WTC11 (cell line): Measurements from ENCODE around the gene MSANTD2. TPM values are rescaled to one million over a fixed set of nuclear protein-coding genes. Genes with fewer than 3 reads are reported as not detected.
A peak's percentile ranks its signal among the peaks of the same experiment; 100 is the strongest.

ENCODE experiments used
- ATAC-seq: fragments of 200-7000 bp; cut with Tn5 transposase; 2 replicates; pipeline ENCODE4 v1.10.0; 2021; ENCODE audit warnings: mild to moderate bottlenecking, moderate library complexity
- CTCF ChIA-PET: fragments of 300-600 bp; sonication (Branson Sonifier 250); formaldehyde crosslinking; loops from one replicate; lab custom pipeline; 2021; ENCODE audit warnings: antibody characterized with exemption; lab: Charles Lee
- POLR2A ChIA-PET: fragments of 350-600 bp; sonication (Branson Sonifier 250); formaldehyde crosslinking; loops from one replicate; lab custom pipeline; 2021; ENCODE audit warnings: antibody characterized with exemption; lab: Charles Lee
- DNase-seq: peaks from one replicate; pipeline ENCODE4 v3.0.0; 2021; ENCODE audit warnings: low spot score
- H3K27ac Mint-ChIP-seq: 2 replicates; pipeline ENCODE4 v1.8.0; 2021; ENCODE audit warnings: mixed read lengths
- H3K27me3 Mint-ChIP-seq: 2 replicates; pipeline ENCODE4 v1.8.0; 2021; ENCODE audit warnings: low read depth, mild to moderate bottlenecking, moderate library complexity, mixed read lengths
- H3K36me3 Mint-ChIP-seq: 2 replicates; pipeline ENCODE4 v1.8.0; 2021; ENCODE audit warnings: mixed read lengths
- H3K4me1 Mint-ChIP-seq: 2 replicates; pipeline ENCODE4 v1.8.0; 2022; ENCODE audit warnings: mixed read lengths
- H3K4me3 Mint-ChIP-seq: 2 replicates; pipeline ENCODE4 v1.8.0; 2021; ENCODE audit warnings: mild to moderate bottlenecking, moderate library complexity, mixed read lengths
- H3K9me3 Mint-ChIP-seq: 2 replicates; pipeline ENCODE4 v1.8.0; 2021; ENCODE audit warnings: mixed read lengths
- FOXJ3 ChIP-seq: sonication (generic); formaldehyde crosslinking; IDR thresholded peaks from 2 replicates; pipeline ENCODE4 v1.9.0; 2021; ENCODE audit warnings: missing genetic modification reagents, mild to moderate bottlenecking, borderline replicate concordance
- GABPB1 ChIP-seq: sonication (generic); formaldehyde crosslinking; IDR thresholded peaks from 2 replicates; pipeline ENCODE4 v1.8.1; 2023; ENCODE audit warnings: mild to moderate bottlenecking, missing genetic modification reagents
- JUN ChIP-seq: sonication (generic); formaldehyde crosslinking; IDR thresholded peaks from 2 replicates; pipeline ENCODE4 v1.8.0; 2023; ENCODE audit warnings: mild to moderate bottlenecking, missing genetic modification reagents
- RELA ChIP-seq: sonication (generic); formaldehyde crosslinking; IDR thresholded peaks from 2 replicates; pipeline ENCODE4 v1.8.1; 2022; ENCODE audit warnings: missing genetic modification reagents, mild to moderate bottlenecking, borderline replicate concordance
- SP1 ChIP-seq: sonication (generic); formaldehyde crosslinking; conservative IDR thresholded peaks from 2 replicates; pipeline ENCODE4 v1.8.1; 2022; ENCODE audit warnings: missing genetic modification reagents
- TCF7 ChIP-seq: sonication (generic); formaldehyde crosslinking; IDR thresholded peaks from 2 replicates; pipeline ENCODE4 v1.8.0; 2022; ENCODE audit warnings: mild to moderate bottlenecking, low read depth, missing genetic modification reagents, moderate library complexity
- TEAD4 ChIP-seq: sonication (generic); formaldehyde crosslinking; IDR thresholded peaks from 2 replicates; pipeline ENCODE4 v1.8.0; 2022; ENCODE audit warnings: mild to moderate bottlenecking, missing genetic modification reagents
- ZNF121 ChIP-seq: sonication (generic); formaldehyde crosslinking; IDR thresholded peaks from 2 replicates; pipeline ENCODE4 v1.8.0; 2023; ENCODE audit warnings: missing genetic modification reagents
- ZNF219 ChIP-seq: sonication (generic); formaldehyde crosslinking; IDR thresholded peaks from 2 replicates; pipeline ENCODE4 v1.8.0; 2023; ENCODE audit warnings: missing genetic modification reagents, mild to moderate bottlenecking, borderline replicate concordance
- total RNA-seq: library from RNA; stranded (reverse); gene quantifications from 3 replicates; pipeline ENCODE4 v1.2.3, GENCODE V29; 2021
- TF ChIP-seq, protein P1 (sequence below): sonication (generic); formaldehyde crosslinking; IDR thresholded peaks from 2 replicates; pipeline ENCODE4 v1.8.1; 2022; ENCODE audit warnings: mild to moderate bottlenecking, moderate library complexity, missing genetic modification reagents
- TF ChIP-seq, protein P2 (sequence below): sonication (generic); formaldehyde crosslinking; IDR thresholded peaks from 2 replicates; pipeline ENCODE4 v1.8.0; 2022; ENCODE audit warnings: mild to moderate bottlenecking, missing genetic modification reagents
- TF ChIP-seq, protein P3 (sequence below): fragments of 250-450 bp; sonication (Bioruptor Pico); IDR thresholded peaks from 2 replicates; pipeline ENCODE4 v1.9.0; 2021; ENCODE audit warnings: moderate library complexity, mild to moderate bottlenecking, inconsistent platforms, borderline replicate concordance
- TF ChIP-seq, protein P4 (sequence below): sonication (generic); formaldehyde crosslinking; IDR thresholded peaks from 2 replicates; pipeline ENCODE4 v1.8.1; 2022; ENCODE audit warnings: missing genetic modification reagents, borderline replicate concordance
- TF ChIP-seq, protein P5 (sequence below): sonication (generic); formaldehyde crosslinking; IDR thresholded peaks from 2 replicates; pipeline ENCODE4 v1.8.0; 2022; ENCODE audit warnings: missing genetic modification reagents
- TF ChIP-seq, protein P6 (sequence below): sonication (generic); formaldehyde crosslinking; IDR thresholded peaks from 2 replicates; pipeline ENCODE4 v1.8.1; 2023; ENCODE audit warnings: mild to moderate bottlenecking, missing genetic modification reagents, borderline replicate concordance
- TF ChIP-seq, protein P7 (sequence below): fragments of 250-450 bp; sonication (Bioruptor Pico); IDR thresholded peaks from 2 replicates; pipeline ENCODE4 v2.1.2; 2022; ENCODE audit warnings: mild to moderate bottlenecking, moderate library complexity

MSANTD2 gene
- total RNA-seq, 1 experiment from 2014 or later: 17.5 TPM

DNA sequence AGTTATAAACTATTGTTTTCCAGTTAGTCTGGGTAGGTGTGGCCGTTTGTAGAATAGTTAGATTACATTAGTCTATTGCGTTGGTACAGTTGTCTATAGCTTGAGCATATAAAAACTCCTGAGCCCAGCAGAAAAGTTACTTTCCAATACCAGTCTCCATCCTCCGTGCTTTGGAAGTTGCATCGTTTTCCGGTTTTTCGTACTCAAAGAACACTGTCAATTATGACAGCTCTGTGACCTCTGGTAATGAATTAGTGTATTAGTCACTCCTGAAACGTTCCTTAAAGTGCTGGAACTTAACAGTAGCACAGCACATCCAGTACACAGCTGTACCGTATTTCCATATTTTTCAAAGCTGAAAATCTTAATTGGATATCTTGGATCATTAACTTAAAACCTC is 808 bp upstream of the MSANTD2 start (continued):
- TF ChIP-seq TCF7 (CRISPR knock-in tag) (no peak), GABPB1 (no peak), SP1 (CRISPR knock-in tag) (no peak)
- TF ChIP-seq, protein P1, sequence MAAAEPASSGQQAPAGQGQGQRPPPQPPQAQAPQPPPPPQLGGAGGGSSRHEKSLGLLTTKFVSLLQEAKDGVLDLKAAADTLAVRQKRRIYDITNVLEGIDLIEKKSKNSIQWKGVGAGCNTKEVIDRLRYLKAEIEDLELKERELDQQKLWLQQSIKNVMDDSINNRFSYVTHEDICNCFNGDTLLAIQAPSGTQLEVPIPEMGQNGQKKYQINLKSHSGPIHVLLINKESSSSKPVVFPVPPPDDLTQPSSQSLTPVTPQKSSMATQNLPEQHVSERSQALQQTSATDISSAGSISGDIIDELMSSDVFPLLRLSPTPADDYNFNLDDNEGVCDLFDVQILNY (CRISPR knock-in tag): no peak

DNA sequence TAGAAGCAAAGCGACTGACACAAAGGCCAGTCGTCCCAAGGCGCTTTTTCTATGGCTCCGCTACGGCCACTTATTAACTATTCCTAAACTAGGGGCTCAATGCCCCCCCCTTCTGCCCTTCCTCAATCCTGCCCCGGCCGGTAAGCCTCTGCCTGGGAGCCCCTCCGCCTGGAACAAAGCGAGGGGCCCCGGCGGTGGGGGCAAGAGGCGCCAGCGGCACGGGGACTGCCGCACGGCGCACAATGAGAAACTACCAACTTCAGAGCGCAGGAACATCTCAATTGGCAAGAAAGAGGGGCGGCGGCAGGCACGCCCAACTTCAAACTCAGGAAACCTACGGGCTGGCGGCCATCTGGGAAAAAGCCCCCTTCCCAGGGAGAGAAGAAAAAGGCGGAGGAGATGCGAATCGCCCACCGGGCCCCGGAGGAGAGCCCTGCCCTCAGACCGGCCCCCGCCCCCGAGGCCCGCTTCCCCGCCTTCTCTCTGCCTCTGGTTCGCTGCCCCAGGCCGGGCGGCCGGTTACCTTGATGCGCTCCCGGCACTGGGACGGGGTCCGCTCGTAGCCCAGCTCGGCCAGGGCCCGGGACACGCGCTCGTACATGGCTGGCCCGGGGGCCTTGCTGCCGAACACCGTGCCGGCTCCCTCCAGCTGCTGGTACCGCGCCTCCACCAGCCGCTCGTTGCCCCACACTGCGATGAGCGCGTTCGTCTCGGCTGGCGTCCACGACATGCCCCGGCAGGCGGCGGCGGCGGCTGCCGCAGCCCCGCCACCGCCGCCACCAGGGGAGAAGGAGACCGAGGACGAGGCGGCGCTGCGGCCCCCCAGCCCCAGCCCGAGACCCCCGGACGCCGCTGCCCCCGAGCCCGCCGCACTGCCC is 619 bp downstream of the MSANTD2 start:
- Mint-ChIP-seq H3K9me3 (no peaks in the 10 kb centered on the region), H3K36me3 (no peaks in the 10 kb centered on the region), H3K27ac (peak overlapping the region; percentile 54), H3K4me1 (peaks cover 38% of the 10 kb centered on the region), H3K4me3 (peak overlapping the region; percentile 88), H3K27me3 (no peaks in the 10 kb centered on the region; the same call in 1 of the 2 replicates)
- ATAC-seq (peak; percentile 37), DNase-seq (peak; percentile 49)
- ChIA-PET CTCF (interaction anchor here (0.7 to 5.9 kb wide), 14 partner anchors 14 to 130 kb away, joined by 3 to 32 read pairs (median 6); partner anchors contain the start of genes ESAM and ROBO3), POLR2A (interaction anchor here (1.3 to 1.6 kb wide), 2 partner anchors 41 to 53 kb away, joined by 6 read pairs; no protein-coding TSS in a partner anchor)
- peak; percentile 7; the same call in 1 of the 2 replicates for TF ChIP-seq JUN
- no peak for TF ChIP-seq ZNF219 (CRISPR knock-in tag)
- TF ChIP-seq TEAD4 (CRISPR knock-in tag): no peak
- TF ChIP-seq RELA (CRISPR knock-in tag): no peak
- no peak for TF ChIP-seq FOXJ3 (CRISPR knock-in tag)
- TF ChIP-seq, protein P2, sequence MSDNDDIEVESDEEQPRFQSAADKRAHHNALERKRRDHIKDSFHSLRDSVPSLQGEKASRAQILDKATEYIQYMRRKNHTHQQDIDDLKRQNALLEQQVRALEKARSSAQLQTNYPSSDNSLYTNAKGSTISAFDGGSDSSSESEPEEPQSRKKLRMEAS (CRISPR knock-in tag): no peak
- TF ChIP-seq, protein P3, sequence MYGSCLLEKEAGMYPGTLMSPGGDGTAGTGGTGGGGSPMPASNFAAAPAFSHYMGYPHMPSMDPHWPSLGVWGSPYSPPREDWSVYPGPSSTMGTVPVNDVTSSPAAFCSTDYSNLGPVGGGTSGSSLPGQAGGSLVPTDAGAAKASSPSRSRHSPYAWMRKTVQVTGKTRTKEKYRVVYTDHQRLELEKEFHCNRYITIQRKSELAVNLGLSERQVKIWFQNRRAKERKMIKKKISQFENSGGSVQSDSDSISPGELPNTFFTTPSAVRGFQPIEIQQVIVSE (CRISPR knock-in tag): no peak
- TF ChIP-seq, protein P4, sequence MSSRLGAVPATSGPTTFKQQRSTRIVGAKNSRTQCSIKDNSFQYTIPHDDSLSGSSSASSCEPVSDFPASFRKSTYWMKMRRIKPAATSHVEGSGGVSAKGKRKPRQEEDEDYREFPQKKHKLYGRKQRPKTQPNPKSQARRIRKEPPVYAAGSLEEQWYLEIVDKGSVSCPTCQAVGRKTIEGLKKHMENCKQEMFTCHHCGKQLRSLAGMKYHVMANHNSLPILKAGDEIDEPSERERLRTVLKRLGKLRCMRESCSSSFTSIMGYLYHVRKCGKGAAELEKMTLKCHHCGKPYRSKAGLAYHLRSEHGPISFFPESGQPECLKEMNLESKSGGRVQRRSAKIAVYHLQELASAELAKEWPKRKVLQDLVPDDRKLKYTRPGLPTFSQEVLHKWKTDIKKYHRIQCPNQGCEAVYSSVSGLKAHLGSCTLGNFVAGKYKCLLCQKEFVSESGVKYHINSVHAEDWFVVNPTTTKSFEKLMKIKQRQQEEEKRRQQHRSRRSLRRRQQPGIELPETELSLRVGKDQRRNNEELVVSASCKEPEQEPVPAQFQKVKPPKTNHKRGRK (CRISPR knock-in tag): 0 out of 2 replicates have a peak, but pooled peaks have one; percentile 29
- TF ChIP-seq, protein P5, sequence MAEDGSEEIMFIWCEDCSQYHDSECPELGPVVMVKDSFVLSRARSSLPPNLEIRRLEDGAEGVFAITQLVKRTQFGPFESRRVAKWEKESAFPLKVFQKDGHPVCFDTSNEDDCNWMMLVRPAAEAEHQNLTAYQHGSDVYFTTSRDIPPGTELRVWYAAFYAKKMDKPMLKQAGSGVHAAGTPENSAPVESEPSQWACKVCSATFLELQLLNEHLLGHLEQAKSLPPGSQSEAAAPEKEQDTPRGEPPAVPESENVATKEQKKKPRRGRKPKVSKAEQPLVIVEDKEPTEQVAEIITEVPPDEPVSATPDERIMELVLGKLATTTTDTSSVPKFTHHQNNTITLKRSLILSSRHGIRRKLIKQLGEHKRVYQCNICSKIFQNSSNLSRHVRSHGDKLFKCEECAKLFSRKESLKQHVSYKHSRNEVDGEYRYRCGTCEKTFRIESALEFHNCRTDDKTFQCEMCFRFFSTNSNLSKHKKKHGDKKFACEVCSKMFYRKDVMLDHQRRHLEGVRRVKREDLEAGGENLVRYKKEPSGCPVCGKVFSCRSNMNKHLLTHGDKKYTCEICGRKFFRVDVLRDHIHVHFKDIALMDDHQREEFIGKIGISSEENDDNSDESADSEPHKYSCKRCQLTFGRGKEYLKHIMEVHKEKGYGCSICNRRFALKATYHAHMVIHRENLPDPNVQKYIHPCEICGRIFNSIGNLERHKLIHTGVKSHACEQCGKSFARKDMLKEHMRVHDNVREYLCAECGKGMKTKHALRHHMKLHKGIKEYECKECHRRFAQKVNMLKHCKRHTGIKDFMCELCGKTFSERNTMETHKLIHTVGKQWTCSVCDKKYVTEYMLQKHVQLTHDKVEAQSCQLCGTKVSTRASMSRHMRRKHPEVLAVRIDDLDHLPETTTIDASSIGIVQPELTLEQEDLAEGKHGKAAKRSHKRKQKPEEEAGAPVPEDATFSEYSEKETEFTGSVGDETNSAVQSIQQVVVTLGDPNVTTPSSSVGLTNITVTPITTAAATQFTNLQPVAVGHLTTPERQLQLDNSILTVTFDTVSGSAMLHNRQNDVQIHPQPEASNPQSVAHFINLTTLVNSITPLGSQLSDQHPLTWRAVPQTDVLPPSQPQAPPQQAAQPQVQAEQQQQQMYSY (CRISPR knock-in tag): peak; percentile 58; the same call in 1 of the 2 replicates
- TF ChIP-seq, protein P6, sequence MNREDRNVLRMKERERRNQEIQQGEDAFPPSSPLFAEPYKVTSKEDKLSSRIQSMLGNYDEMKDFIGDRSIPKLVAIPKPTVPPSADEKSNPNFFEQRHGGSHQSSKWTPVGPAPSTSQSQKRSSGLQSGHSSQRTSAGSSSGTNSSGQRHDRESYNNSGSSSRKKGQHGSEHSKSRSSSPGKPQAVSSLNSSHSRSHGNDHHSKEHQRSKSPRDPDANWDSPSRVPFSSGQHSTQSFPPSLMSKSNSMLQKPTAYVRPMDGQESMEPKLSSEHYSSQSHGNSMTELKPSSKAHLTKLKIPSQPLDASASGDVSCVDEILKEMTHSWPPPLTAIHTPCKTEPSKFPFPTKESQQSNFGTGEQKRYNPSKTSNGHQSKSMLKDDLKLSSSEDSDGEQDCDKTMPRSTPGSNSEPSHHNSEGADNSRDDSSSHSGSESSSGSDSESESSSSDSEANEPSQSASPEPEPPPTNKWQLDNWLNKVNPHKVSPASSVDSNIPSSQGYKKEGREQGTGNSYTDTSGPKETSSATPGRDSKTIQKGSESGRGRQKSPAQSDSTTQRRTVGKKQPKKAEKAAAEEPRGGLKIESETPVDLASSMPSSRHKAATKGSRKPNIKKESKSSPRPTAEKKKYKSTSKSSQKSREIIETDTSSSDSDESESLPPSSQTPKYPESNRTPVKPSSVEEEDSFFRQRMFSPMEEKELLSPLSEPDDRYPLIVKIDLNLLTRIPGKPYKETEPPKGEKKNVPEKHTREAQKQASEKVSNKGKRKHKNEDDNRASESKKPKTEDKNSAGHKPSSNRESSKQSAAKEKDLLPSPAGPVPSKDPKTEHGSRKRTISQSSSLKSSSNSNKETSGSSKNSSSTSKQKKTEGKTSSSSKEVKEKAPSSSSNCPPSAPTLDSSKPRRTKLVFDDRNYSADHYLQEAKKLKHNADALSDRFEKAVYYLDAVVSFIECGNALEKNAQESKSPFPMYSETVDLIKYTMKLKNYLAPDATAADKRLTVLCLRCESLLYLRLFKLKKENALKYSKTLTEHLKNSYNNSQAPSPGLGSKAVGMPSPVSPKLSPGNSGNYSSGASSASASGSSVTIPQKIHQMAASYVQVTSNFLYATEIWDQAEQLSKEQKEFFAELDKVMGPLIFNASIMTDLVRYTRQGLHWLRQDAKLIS: no peak
- TF ChIP-seq ZNF121 (CRISPR knock-in tag): no peak
- TF ChIP-seq, protein P7, sequence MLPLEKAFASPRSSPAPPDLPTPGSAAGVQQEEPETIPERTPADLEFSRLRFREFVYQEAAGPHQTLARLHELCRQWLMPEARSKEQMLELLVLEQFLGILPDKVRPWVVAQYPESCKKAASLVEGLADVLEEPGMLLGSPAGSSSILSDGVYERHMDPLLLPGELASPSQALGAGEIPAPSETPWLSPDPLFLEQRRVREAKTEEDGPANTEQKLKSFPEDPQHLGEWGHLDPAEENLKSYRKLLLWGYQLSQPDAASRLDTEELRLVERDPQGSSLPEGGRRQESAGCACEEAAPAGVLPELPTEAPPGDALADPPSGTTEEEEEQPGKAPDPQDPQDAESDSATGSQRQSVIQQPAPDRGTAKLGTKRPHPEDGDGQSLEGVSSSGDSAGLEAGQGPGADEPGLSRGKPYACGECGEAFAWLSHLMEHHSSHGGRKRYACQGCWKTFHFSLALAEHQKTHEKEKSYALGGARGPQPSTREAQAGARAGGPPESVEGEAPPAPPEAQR (CRISPR knock-in tag): no peak
